MV-4-11 (cell line): Measurements from ENCODE around the gene KLHL40.
A peak's percentile ranks its signal among the peaks of the same experiment; 100 is the strongest.

Source experiments
- DNase-seq: peaks from one replicate; lab custom pipeline; 2025; lab: John Stamatoyannopoulos, UW

KLHL40 gene

GRCh38 chr3:42668793-42669217, 16.5 kb upstream of the KLHL40 start:
- no peak for DNase-seq

- no peak for DNase-seq
Measured at GRCh38 chr3:42670051-42670576, 15.2 kb upstream of the KLHL40 start.

- DNase-seq = no peak
Measured at GRCh38 chr3:42670670-42671069, 14.7 kb upstream of the KLHL40 start.

GRCh38 chr3:42672515-42672914, 12.8 kb upstream of the KLHL40 start:
- peak; percentile 37 for DNase-seq

GRCh38 chr3:42673082-42673481, 12.3 kb upstream of the KLHL40 start:
- no peak for DNase-seq

- DNase-seq = no peak
Measured at GRCh38 chr3:42674146-42674545, 11.2 kb upstream of the KLHL40 start.

- DNase-seq = no peak
Measured at GRCh38 chr3:42675909-42676308, 9.4 kb upstream of the KLHL40 start.

GRCh38 chr3:42678447-42678846, 6.9 kb upstream of the KLHL40 start:
- DNase-seq = no peak

- no peak for DNase-seq
Measured at GRCh38 chr3:42680271-42680670, 5.1 kb upstream of the KLHL40 start.

- no peak for DNase-seq
Measured at GRCh38 chr3:42680806-42681205, 4.5 kb upstream of the KLHL40 start.

GRCh38 chr3:42681361-42682038, 3.8 kb upstream of the KLHL40 start:
- no peak for DNase-seq

- DNase-seq = no peak
Measured at GRCh38 chr3:42682301-42683070, 2.9 kb upstream of the KLHL40 start.

- peak; percentile 95 for DNase-seq
Measured at GRCh38 chr3:42683875-42684598, 1.3 kb upstream of the KLHL40 start.

GRCh38 chr3:42684632-42685362, 540 bp upstream of the KLHL40 start:
- DNase-seq = no peak

GRCh38 chr3:42685891-42686820, 819 bp downstream of the KLHL40 start:
- no peak for DNase-seq

- no peak for DNase-seq
Measured at GRCh38 chr3:42686832-42687650, 1.7 kb downstream of the KLHL40 start.

- DNase-seq = no peak
Measured at GRCh38 chr3:42688016-42688415, 2.7 kb downstream of the KLHL40 start.

- DNase-seq = no peak
Measured at GRCh38 chr3:42688487-42689420, 3.4 kb downstream of the KLHL40 start.
